Aorta (tissue), 5 donors: ENCODE data around the gene APOBR. TPM values are rescaled to one million over a fixed set of nuclear protein-coding genes. Genes with fewer than 3 reads are reported as not detected.
"Not testable (repeated sequence)": the region's sequence is repeated elsewhere in the genome, so short reads cannot be mapped to it uniquely, and the experiment has no call there.

ENCODE experiments used
- ATAC-seq: fragments of 200-7000 bp; cut with Tn5 transposase; one replicate; pipeline ENCODE4 v1.9.1; 2022; ENCODE audit warnings: moderate library complexity; ENCODE audit not compliant: low FRiP score
- DNase-seq, 2 donors: peaks; one replicate each; pipeline ENCODE4 v3.0.0-alpha.2; 2020
- H3K27ac ChIP-seq, 2 donors: one replicate each; pipeline ENCODE4 v1.5.1; 2013; ENCODE audit warnings: low read length in 2 of 2, mild to moderate bottlenecking in 2 of 2, moderate library complexity in 2 of 2, control low read depth in 1 of 2, inconsistent platforms in 1 of 2, low read depth in 1 of 2
- H3K27me3 ChIP-seq, 2 donors: one replicate each; pipeline ENCODE4 v1.6.1; 2013; ENCODE audit warnings: control low read depth in 1 of 2, low read length in 1 of 2, mild to moderate bottlenecking in 1 of 2, moderate library complexity in 1 of 2; ENCODE audit not compliant: insufficient read depth in 2 of 2, control insufficient read depth in 1 of 2
- H3K36me3 ChIP-seq, 2 donors: one replicate each; pipeline ENCODE4 v1.6.1; 2013; ENCODE audit warnings: control low read depth in 1 of 2, low read length in 1 of 2, mild to moderate bottlenecking in 1 of 2; ENCODE audit not compliant: insufficient read depth in 2 of 2, control insufficient read depth in 1 of 2
- H3K4me1 ChIP-seq, 2 donors: one replicate each; pipeline ENCODE4 v1.6.1; 2013; ENCODE audit warnings: low read length in 2 of 2, control low read depth in 1 of 2, mild to moderate bottlenecking in 1 of 2, moderate library complexity in 1 of 2; ENCODE audit not compliant: insufficient read depth in 2 of 2, control insufficient read depth in 1 of 2
- H3K4me3 ChIP-seq, 2 donors: one replicate each; pipeline ENCODE4 v1.5.1; 2013; ENCODE audit warnings: low read length in 2 of 2, control low read depth in 1 of 2, mild to moderate bottlenecking in 1 of 2
- H3K9me3 ChIP-seq: one replicate; pipeline ENCODE4 v1.6.1; 2013; ENCODE audit warnings: mild to moderate bottlenecking, low read length; ENCODE audit not compliant: control insufficient read depth
- WGBS, 2 donors: extraction: QIAGEN DNeasy Blood & Tissue Kit; methylation state at CpG; one replicate each; pipeline ENCODE4 v1.1.7; 2013; 5-methylcytosine and 5-hydroxymethylcytosine counted together
- intact Hi-C, 2 donors: fragments of 100-400 bp; cut with DNase I; formaldehyde crosslinking; loops; one replicate each; pipeline versions ENCODE4 v1.14.2 to v1.15.0; 2022
- polyA plus RNA-seq, 2 donors: library from polyadenylated mRNA; stranded (reverse); fragments of 200-250 nt; gene quantifications; one replicate each; pipeline ENCODE4 v1.2.3, GENCODE V29; 2013
- total RNA-seq, 2 donors: library from RNA; stranded (reverse); fragmentation: NEBNext Ultra II Directional; extraction: Animal tissue kit (Norgen Biotek cat#: 25700); gene quantifications; one replicate each; pipeline ENCODE4 v1.2.1, GENCODE V29; 2021
- donor health status: healthy with polysubstance abuse.
- donor health status: Bipolar disorder and iron deficiency.
- donor health status: DM: no; HTN: no; CAD: no.
- donor health status: DM: no; HTN: no; CAD: no.
- donor health status: DM: yes; HTN: yes; CAD: no.

Gene APOBR
- total and polyA plus RNA-seq, 4 donors = 1.1 to 3.1 (median 2.6) TPM

- Histone ChIP-seq H3K36me3 (no peaks in the 10 kb centered on the region), H3K27ac (no peak overlapping the region), H3K27me3 (no peaks in the 10 kb centered on the region), H3K4me1 (no peaks in the 10 kb centered on the region), H3K9me3 (no peaks in the 10 kb centered on the region), H3K4me3 (no peak overlapping the region)
- no peak for ATAC-seq
- DNase-seq = no peak
- WGBS, 2 donors = 91 to 92% methylated on average over 6 of the region's 6 CpGs
- intact Hi-C loops = no loop called here
These were observed 27.0 kb downstream of the APOBR start for GRCh38 chr16:28521436-28521835.

GRCh38 chr16:28522792-28523191, 28.3 kb downstream of the APOBR start:
- no peaks in the 10 kb centered on the region for H3K9me3 ChIP-seq
- DNase-seq (no peak), ATAC-seq (no peak)
- intact Hi-C loops = no loop called here
- H3K36me3 ChIP-seq = no peaks in the 10 kb centered on the region
- no peak overlapping the region for H3K27ac ChIP-seq
- H3K27me3 ChIP-seq = no peaks in the 10 kb centered on the region
- 84 to 85% methylated on average over 11 of the region's 11 CpGs for WGBS, 2 donors
- no peak overlapping the region for H3K4me3 ChIP-seq
- no peaks in the 10 kb centered on the region for H3K4me1 ChIP-seq

GRCh38 chr16:28524681-28525171, 30.3 kb downstream of the APOBR start:
- H3K4me3 ChIP-seq = no peak overlapping the region

GRCh38 chr16:28526201-28527099, 32.0 kb downstream of the APOBR start:
- intact Hi-C loops = no loop called here
- Histone ChIP-seq H3K4me3 (no peak overlapping the region), H3K27me3 (no peaks in the 10 kb centered on the region), H3K4me1 (no peaks in the 10 kb centered on the region), H3K36me3 (no peaks in the 10 kb centered on the region), H3K27ac (no peak overlapping the region), H3K9me3 (no peaks in the 10 kb centered on the region)
- no peak for DNase-seq
- ATAC-seq = no peak
- 86 to 89% methylated on average over 11 of the region's 11 CpGs for WGBS, 2 donors

More at GRCh38 chr16:28524681-28525171, 30.3 kb downstream of the APOBR start:
- Histone ChIP-seq H3K27ac (no peak overlapping the region), H3K4me1 (no peaks in the 10 kb centered on the region), H3K36me3 (no peaks in the 10 kb centered on the region), H3K9me3 (no peaks in the 10 kb centered on the region), H3K27me3 (no peaks in the 10 kb centered on the region)
- WGBS, 2 donors = 69 to 71% methylated on average over 6 of the region's 6 CpGs
- DNase-seq (no peak), ATAC-seq (no peak)
- intact Hi-C loops = no loop called here

- H3K27ac ChIP-seq, intact Hi-C loops, ATAC-seq, H3K36me3 ChIP-seq, H3K27me3 ChIP-seq, H3K4me3 ChIP-seq, H3K4me1 ChIP-seq, H3K9me3 ChIP-seq, DNase-seq: not testable (repeated sequence)
- 89 to 92% methylated on average over 7 of the region's 7 CpGs for WGBS, 2 donors
These were observed 32.8 kb downstream of the APOBR start for GRCh38 chr16:28527100-28527785.

GRCh38 chr16:28527985-28528384, 33.5 kb downstream of the APOBR start:
- ATAC-seq (no peak), DNase-seq (no peak)
- Histone ChIP-seq H3K4me3 (no peak overlapping the region), H3K9me3 (no peaks in the 10 kb centered on the region), H3K27me3 (no peaks in the 10 kb centered on the region), H3K27ac (no peak overlapping the region), H3K4me1 (no peaks in the 10 kb centered on the region), H3K36me3 (no peaks in the 10 kb centered on the region)
- intact Hi-C loops = no loop called here
- 79 to 90% methylated on average over 5 of the region's 5 CpGs for WGBS, 2 donors

GRCh38 chr16:28528463-28528867, 34.0 kb downstream of the APOBR start:
- intact Hi-C loops = no loop called here
- Histone ChIP-seq H3K36me3 (no peaks in the 10 kb centered on the region), H3K27me3 (no peaks in the 10 kb centered on the region), H3K27ac (no peak overlapping the region), H3K4me1 (no peaks in the 10 kb centered on the region), H3K9me3 (no peaks in the 10 kb centered on the region), H3K4me3 (no peak overlapping the region)
- DNase-seq (no peak), ATAC-seq (no peak)
- WGBS, 2 donors = 61 to 62% methylated on average over 5 of the region's 5 CpGs

- Histone ChIP-seq H3K4me3 (no peak overlapping the region), H3K27ac (no peak overlapping the region), H3K36me3 (no peaks in the 10 kb centered on the region), H3K9me3 (no peaks in the 10 kb centered on the region), H3K27me3 (no peaks in the 10 kb centered on the region), H3K4me1 (no peaks in the 10 kb centered on the region)
- intact Hi-C loops = no loop called here
- ATAC-seq (no peak), DNase-seq (no peak)
These were observed 34.7 kb downstream of the APOBR start for GRCh38 chr16:28529124-28529523.
